H1 (cell line): ENCODE results near the gene ITPR3. TPM values are rescaled to one million over a fixed set of nuclear protein-coding genes. Genes with fewer than 3 reads are reported as not detected.

Experiments used
- EGR1 ChIP-seq: IDR thresholded peaks from 2 replicates; pipeline ENCODE4 v1.6.1; 2011; ENCODE audit warnings: low read depth, low read length, borderline replicate concordance
- RAD21 ChIP-seq, 2 experiments: IDR thresholded peaks in 1 of 2; conservative IDR thresholded peaks in 1 of 2; 2 replicates each; pipeline ENCODE4 v1.6.1; 2011; ENCODE audit warnings: low read depth in 2 of 2, low read length in 2 of 2, improper control_type of control experiment in 1 of 2, inconsistent platforms in 1 of 2, mild to moderate bottlenecking in 1 of 2, moderate library complexity in 1 of 2
- SAP30 ChIP-seq: fragments of 300-600 bp; sonication (generic); IDR thresholded peaks from 2 replicates; pipeline ENCODE4 v1.7.1; 2012; ENCODE audit warnings: low read length, moderate library complexity, mild to moderate bottlenecking, inconsistent platforms; ENCODE audit not compliant: insufficient read depth, insufficient replicate concordance
- SP4 ChIP-seq: IDR thresholded peaks from 2 replicates; pipeline ENCODE4 v1.6.1; 2012; ENCODE audit warnings: low read length, inconsistent platforms
- polyA plus RNA-seq, 7 experiments: library from polyadenylated mRNA; depleted of rRNA in 3 of 7; stranded (reverse) in 5 of 7; unstranded in 2 of 7; fragments of >200 nt in 5 of 7; fragments of 200-250 nt in 2 of 7; gene quantifications; 1 replicate in 5 of 7; 2 replicates in 1 of 7; 4 replicates in 1 of 7; pipeline versions ENCODE4 v1.2.1 to v1.2.3, GENCODE V29; 2011 to 2013; ENCODE audit warnings: missing spikeins in 2 of 7, mixed read lengths in 2 of 7
- total RNA-seq: library from RNA; stranded (reverse); fragmentation: NEBNext Ultra II Directional; extraction: Animal tissue kit (Norgen Biotek cat#: 25700); gene quantifications from 2 replicates; pipeline ENCODE4 v1.2.1, GENCODE V29; 2021

The ITPR3 gene
- total and polyA plus RNA-seq, 2 of the 8 experiments (the other 6 are each of a cell fraction or from before 2014, with no cell fraction given) = 29.1 to 45.7 TPM

DNA sequence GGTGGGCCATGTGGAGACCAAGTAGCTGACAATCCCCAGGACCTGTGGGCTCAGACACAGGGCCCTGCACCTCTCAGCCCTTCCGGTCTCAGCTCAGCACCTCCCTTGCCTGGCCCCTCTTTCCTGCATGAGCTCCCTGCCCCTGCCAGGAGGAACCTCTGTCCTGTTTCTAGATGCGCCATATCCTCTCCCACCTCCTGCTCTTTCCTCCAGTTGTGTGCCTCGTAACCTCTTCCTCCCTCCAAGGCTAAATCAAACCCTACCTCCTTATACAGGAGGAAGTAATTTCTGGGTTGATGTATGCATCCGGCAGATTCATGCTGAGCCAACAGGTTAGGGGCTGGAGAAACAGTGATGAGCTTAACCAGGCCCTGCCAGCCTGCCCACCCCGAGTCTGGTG is 30.9 kb downstream of the ITPR3 start (continued):
- TF ChIP-seq SAP30 (no peak), SP4 (no peak), RAD21 (IDR thresholded peaks at IDR 0.05 in 1 of 2, conservative IDR thresholded peaks at IDR 0.05 in 1 of 2; ENCODE audit: low read depth in 2 of 2, low read length in 2 of 2) (no peak), EGR1 (no peak)
- TF ChIP-seq, all 59 proteins: peak for 0
